ENCODE results near the gene MAP3K12. TPM values are rescaled to one million over a fixed set of nuclear protein-coding genes. Genes with fewer than 3 reads are reported as not detected.
A peak's percentile ranks its signal among the peaks of the same experiment; 100 is the strongest.

Gene MAP3K12
- polyA plus RNA-seq, 3 donors = 1.7 to 31.4 (median 2.0) TPM

DNA sequence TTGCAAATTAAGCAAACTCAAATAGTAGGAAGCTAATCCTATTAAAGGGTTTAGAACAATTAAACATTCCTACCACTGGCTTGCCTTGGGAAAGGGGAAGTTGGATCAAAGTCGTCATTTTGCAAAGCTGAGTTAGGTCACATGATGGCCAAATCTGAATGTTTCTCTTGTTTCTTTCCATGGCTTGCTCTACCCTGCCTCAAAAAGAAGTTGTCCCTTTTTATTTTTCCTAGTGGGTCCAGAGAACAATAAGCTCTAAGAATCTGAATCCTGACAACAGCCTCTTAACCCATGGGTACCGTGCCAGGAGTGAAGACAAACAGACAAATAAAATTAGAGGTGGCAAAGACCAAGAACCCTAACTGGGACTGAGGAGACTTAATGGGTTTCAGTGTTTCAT, 34.2 kb upstream of the MAP3K12 start:
- H4K20me1 ChIP-seq (ENCODE audit: insufficient read depth, low read length) = no peaks in the 10 kb centered on the region
- peaks cover 72 to 87% of the 10 kb centered on the region in 2 donors for H3K36me3 ChIP-seq (replicated peaks in 1 of 2; ENCODE audit: control insufficient read depth in 1 of 2, insufficient read depth in 2 of 2, low read length in 2 of 2)
- peak overlapping the region in 1 of 2 donors; percentile 60 for H3K27ac ChIP-seq (ENCODE audit: low read depth in 1 of 2, low read length in 2 of 2)
- H3K9me3 ChIP-seq (replicated peaks in 1 of 2; ENCODE audit: control insufficient read depth in 1 of 2, insufficient read depth in 1 of 2, low read length in 2 of 2) = no peaks in the 10 kb centered on the region
- peaks cover 67 to 86% of the 10 kb centered on the region in 2 donors for H3K36me3 Mint-ChIP-seq
- WGBS (ENCODE audit: insufficient coverage) = no CpG with 5 or more reads among the region's 2 CpGs
- no peaks in the 10 kb centered on the region for H3K27me3 ChIP-seq (ENCODE audit: control insufficient read depth in 2 of 2, insufficient read depth in 2 of 2, low read length in 2 of 2)
- H2AFZ ChIP-seq (ENCODE audit: insufficient read depth, low read depth, low read length, poor library complexity, severe bottlenecking) = peak overlapping the region; percentile 25
- H3K79me2 ChIP-seq (ENCODE audit: insufficient read depth, low read length) = no peaks in the 10 kb centered on the region
- no peak overlapping the region for H3K4me3 ChIP-seq (replicated peaks in 1 of 3; ENCODE audit: low read depth in 2 of 3, low read length in 3 of 3)
- H3K27ac Mint-ChIP-seq = peak overlapping the region; percentile 40 to 88 (median 82)
- H3K4me1 ChIP-seq (ENCODE audit: control insufficient read depth in 1 of 2, insufficient read depth in 2 of 2, low read length in 2 of 2) = peaks cover 23 to 28% of the 10 kb centered on the region in 2 donors
- DNase-seq = peak in 2 of 3 donors; percentile 15 to 42
- no peak overlapping the region for H3K9ac ChIP-seq (ENCODE audit: insufficient read depth, low read length, poor library complexity, severe bottlenecking)
- peaks cover 0 to 2% (median 0%) of the 10 kb centered on the region in 7 donors for H3K9me3 Mint-ChIP-seq
- H3K4me3 Mint-ChIP-seq = no peak overlapping the region
- TF ChIP-seq CTCF (IDR thresholded peaks at IDR 0.05) = no peak
- H3K27me3 Mint-ChIP-seq (ENCODE audit: low read depth in 3 of 3) = peaks cover 0 to 2% (median 0%) of the 10 kb centered on the region in 3 donors
- no peak overlapping the region for H3K4me2 ChIP-seq (replicated peaks; ENCODE audit: extremely low read depth, low read length, poor library complexity, severe bottlenecking)
- intact Hi-C loops (cut with micrococcal nuclease) = no loop called here
- H3K4me1 Mint-ChIP-seq = peaks cover 26% of the 10 kb centered on the region

DNA sequence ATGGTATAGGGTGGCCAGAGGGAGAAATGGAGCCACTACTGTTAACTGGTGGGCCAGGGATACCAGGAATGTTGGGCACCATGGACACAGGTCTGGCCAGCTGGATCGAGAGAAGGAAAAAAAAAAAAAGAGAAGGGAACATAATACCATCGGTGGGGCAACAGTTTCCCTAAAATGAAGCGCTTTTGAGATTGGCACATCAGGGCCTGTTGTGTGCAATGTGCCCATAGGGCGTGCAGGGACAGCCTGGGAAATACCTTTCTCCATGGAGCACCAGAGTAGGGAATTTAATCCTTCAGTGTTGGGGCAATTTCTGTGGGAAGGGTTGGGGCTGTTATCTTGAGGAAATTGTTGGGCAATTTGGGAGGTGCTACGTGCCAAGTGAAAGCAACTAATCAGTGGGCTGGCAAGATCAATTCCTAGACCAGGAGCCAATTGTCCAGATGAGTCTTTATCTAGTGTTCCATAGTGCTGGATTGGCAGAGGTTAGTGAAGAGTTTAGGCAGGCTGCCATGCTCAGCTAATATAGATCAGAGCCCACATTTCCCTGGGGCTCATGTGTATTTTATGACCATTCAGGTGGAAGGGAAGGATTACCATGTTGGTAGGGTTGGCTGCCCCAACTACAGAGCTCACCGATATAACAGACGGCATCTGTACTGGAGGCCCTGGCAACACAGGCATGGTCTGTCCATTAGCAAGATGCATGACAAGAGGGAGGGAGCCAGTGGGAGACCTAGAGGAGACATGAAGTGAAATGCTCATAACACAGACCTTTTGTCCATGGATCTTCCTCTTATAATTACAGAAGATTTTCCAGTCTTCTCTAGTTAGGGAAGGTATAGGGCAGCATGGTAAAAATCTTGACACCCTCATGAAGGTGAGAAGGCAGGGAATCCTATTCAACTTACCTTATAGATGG, 33.5 kb upstream of the MAP3K12 start:
- no peak overlapping the region for H2AFZ ChIP-seq (ENCODE audit: insufficient read depth, low read depth, low read length, poor library complexity, severe bottlenecking)
- Mint-ChIP-seq H3K9me3 (peaks cover 0 to 2% (median 0%) of the 10 kb centered on the region in 7 donors), H3K27me3 (ENCODE audit: low read depth in 3 of 3) (peaks cover 0 to 2% (median 0%) of the 10 kb centered on the region in 3 donors), H3K4me3 (no peak overlapping the region), H3K36me3 (peaks cover 65 to 87% of the 10 kb centered on the region in 2 donors), H3K4me1 (peaks cover 26% of the 10 kb centered on the region), H3K27ac (peak overlapping the region in 6 of 7 donors; percentile 62 to 88 (median 70))
- H3K9ac ChIP-seq (ENCODE audit: insufficient read depth, low read length, poor library complexity, severe bottlenecking) = no peak overlapping the region
- peaks cover 69 to 87% of the 10 kb centered on the region in 2 donors for H3K36me3 ChIP-seq (replicated peaks in 1 of 2; ENCODE audit: control insufficient read depth in 1 of 2, insufficient read depth in 2 of 2, low read length in 2 of 2)
- H3K4me2 ChIP-seq (replicated peaks; ENCODE audit: extremely low read depth, low read length, poor library complexity, severe bottlenecking) = no peak overlapping the region
- DNase-seq = no peak
- H3K27me3 ChIP-seq (ENCODE audit: control insufficient read depth in 2 of 2, insufficient read depth in 2 of 2, low read length in 2 of 2) = no peaks in the 10 kb centered on the region
- no peaks in the 10 kb centered on the region for H4K20me1 ChIP-seq (ENCODE audit: insufficient read depth, low read length)
- H3K27ac ChIP-seq (ENCODE audit: low read depth in 1 of 2, low read length in 2 of 2) = peak overlapping the region in 1 of 2 donors; percentile 60
- WGBS (ENCODE audit: insufficient coverage) = 76% methylated on average over 4 of the region's 7 CpGs
- peaks cover 23 to 28% of the 10 kb centered on the region in 2 donors for H3K4me1 ChIP-seq (ENCODE audit: control insufficient read depth in 1 of 2, insufficient read depth in 2 of 2, low read length in 2 of 2)
- H3K79me2 ChIP-seq (ENCODE audit: insufficient read depth, low read length) = no peaks in the 10 kb centered on the region
- intact Hi-C loops (cut with micrococcal nuclease) = no loop called here
- no peak for TF ChIP-seq CTCF (IDR thresholded peaks at IDR 0.05)
- no peak overlapping the region for H3K4me3 ChIP-seq (replicated peaks in 1 of 3; ENCODE audit: low read depth in 2 of 3, low read length in 3 of 3)
- no peaks in the 10 kb centered on the region for H3K9me3 ChIP-seq (replicated peaks in 1 of 2; ENCODE audit: control insufficient read depth in 1 of 2, insufficient read depth in 1 of 2, low read length in 2 of 2)
